ENCODE results near the gene GPR137.

GRCh38 chr11:64247729-64248531 lies 37.7 kb upstream of the GPR137 start:
- TF ChIP-seq, protein P1, sequence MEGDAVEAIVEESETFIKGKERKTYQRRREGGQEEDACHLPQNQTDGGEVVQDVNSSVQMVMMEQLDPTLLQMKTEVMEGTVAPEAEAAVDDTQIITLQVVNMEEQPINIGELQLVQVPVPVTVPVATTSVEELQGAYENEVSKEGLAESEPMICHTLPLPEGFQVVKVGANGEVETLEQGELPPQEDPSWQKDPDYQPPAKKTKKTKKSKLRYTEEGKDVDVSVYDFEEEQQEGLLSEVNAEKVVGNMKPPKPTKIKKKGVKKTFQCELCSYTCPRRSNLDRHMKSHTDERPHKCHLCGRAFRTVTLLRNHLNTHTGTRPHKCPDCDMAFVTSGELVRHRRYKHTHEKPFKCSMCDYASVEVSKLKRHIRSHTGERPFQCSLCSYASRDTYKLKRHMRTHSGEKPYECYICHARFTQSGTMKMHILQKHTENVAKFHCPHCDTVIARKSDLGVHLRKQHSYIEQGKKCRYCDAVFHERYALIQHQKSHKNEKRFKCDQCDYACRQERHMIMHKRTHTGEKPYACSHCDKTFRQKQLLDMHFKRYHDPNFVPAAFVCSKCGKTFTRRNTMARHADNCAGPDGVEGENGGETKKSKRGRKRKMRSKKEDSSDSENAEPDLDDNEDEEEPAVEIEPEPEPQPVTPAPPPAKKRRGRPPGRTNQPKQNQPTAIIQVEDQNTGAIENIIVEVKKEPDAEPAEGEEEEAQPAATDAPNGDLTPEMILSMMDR (conservative IDR thresholded peaks at IDR 0.05; ENCODE audit: low read length): no peak
- TF ChIP-seq EZH2phosphoT487 (IDR thresholded peaks at IDR 0.05; ENCODE audit: borderline replicate concordance, low read depth, low read length): no peak

All from OCI-LY7 (cell line).